Measurements from ENCODE around the gene MERTK.

GRCh38 chr2:112000399-112001135, 102.2 kb downstream of the MERTK start:
- TF ChIP-seq POLR2A (IDR thresholded peaks at IDR 0.05) = no peak
- TF ChIP-seq, protein P1, sequence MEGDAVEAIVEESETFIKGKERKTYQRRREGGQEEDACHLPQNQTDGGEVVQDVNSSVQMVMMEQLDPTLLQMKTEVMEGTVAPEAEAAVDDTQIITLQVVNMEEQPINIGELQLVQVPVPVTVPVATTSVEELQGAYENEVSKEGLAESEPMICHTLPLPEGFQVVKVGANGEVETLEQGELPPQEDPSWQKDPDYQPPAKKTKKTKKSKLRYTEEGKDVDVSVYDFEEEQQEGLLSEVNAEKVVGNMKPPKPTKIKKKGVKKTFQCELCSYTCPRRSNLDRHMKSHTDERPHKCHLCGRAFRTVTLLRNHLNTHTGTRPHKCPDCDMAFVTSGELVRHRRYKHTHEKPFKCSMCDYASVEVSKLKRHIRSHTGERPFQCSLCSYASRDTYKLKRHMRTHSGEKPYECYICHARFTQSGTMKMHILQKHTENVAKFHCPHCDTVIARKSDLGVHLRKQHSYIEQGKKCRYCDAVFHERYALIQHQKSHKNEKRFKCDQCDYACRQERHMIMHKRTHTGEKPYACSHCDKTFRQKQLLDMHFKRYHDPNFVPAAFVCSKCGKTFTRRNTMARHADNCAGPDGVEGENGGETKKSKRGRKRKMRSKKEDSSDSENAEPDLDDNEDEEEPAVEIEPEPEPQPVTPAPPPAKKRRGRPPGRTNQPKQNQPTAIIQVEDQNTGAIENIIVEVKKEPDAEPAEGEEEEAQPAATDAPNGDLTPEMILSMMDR (IDR thresholded peaks at IDR 0.05) = no peak
